GM12891 (cell line): ENCODE results near the gene TIPARP.

Experiments used
- POLR2A ChIP-seq: IDR thresholded peaks from 2 replicates; pipeline ENCODE4 v1.6.1; 2011; ENCODE audit warnings: low read depth, low read length, control low read depth
- POLR2AphosphoS5 ChIP-seq: IDR thresholded peaks from 2 replicates; pipeline ENCODE4 v1.6.1; 2011; ENCODE audit warnings: low read depth, low read length, control low read depth
- TAF1 ChIP-seq: IDR thresholded peaks from 2 replicates; pipeline ENCODE4 v1.6.1; 2011; ENCODE audit warnings: low read depth, low read length, control low read depth

- TF ChIP-seq POLR2A = no peak
- no peak for TF ChIP-seq POLR2AphosphoS5
- no peak for TF ChIP-seq TAF1
Observed at GRCh38 chr3:156641618-156641975, 32.8 kb upstream of the TIPARP start.
